MM.1S (cell line): Measurements from ENCODE around the gene UBE2U.

ENCODE experiments used
- DNase-seq: peaks from one replicate; pipeline ENCODE4 v3.0.0-alpha.2; 2015
- H2AFZ ChIP-seq: fragments of 300-600 bp; sonication (generic); 2 replicates; pipeline ENCODE4 v1.6.0; 2016; ENCODE audit warnings: antibody characterized with exemption, low read length
- H3F3A ChIP-seq: fragments of 300-600 bp; sonication (generic); 2 replicates; pipeline ENCODE4 v1.6.1; 2016; ENCODE audit warnings: mild to moderate bottlenecking, antibody characterized with exemption, low read length, moderate library complexity, mixed read lengths; ENCODE audit not compliant: insufficient read depth
- H3K27ac ChIP-seq: fragments of 300-600 bp; sonication (generic); 2 replicates; pipeline ENCODE4 v1.5.1; 2016; ENCODE audit warnings: mild to moderate bottlenecking, low read length
- H3K27me3 ChIP-seq: fragments of 300-600 bp; sonication (generic); replicated peaks from 2 replicates; pipeline ENCODE4 v1.6.0; 2016; ENCODE audit warnings: low read length; ENCODE audit not compliant: insufficient read depth
- H3K36me3 ChIP-seq: fragments of 300-600 bp; sonication (generic); replicated peaks from 2 replicates; pipeline ENCODE4 v1.6.1; 2016; ENCODE audit warnings: mild to moderate bottlenecking, low read length, mixed read lengths; ENCODE audit not compliant: insufficient read depth
- H3K4me1 ChIP-seq: fragments of 300-600 bp; sonication (generic); 2 replicates; pipeline ENCODE4 v1.6.1; 2016; ENCODE audit warnings: low read length, mixed read lengths
- H3K4me2 ChIP-seq: fragments of 300-600 bp; sonication (generic); 2 replicates; pipeline ENCODE4 v1.6.0; 2016; ENCODE audit warnings: low read depth, low read length
- H3K4me3 ChIP-seq: fragments of 300-600 bp; sonication (generic); 2 replicates; pipeline ENCODE4 v1.5.1; 2016; ENCODE audit warnings: low read length, mixed read lengths
- H3K79me2 ChIP-seq: fragments of 300-600 bp; sonication (generic); 2 replicates; pipeline ENCODE4 v1.6.1; 2016; ENCODE audit warnings: mixed run types, low read length, mixed read lengths
- H3K9ac ChIP-seq: fragments of 300-600 bp; sonication (generic); 2 replicates; pipeline ENCODE4 v1.6.1; 2016; ENCODE audit warnings: low read length, mixed read lengths
- H3K9me2 ChIP-seq: fragments of 300-600 bp; sonication (generic); replicated peaks from 2 replicates; pipeline ENCODE4 v1.6.1; 2016; ENCODE audit warnings: mild to moderate bottlenecking, low read length, mixed read lengths; ENCODE audit not compliant: insufficient read depth
- H3K9me3 ChIP-seq: fragments of 300-600 bp; sonication (generic); replicated peaks from 2 replicates; pipeline ENCODE4 v1.6.1; 2016; ENCODE audit warnings: mild to moderate bottlenecking, low read length, mixed read lengths; ENCODE audit not compliant: insufficient read depth
- H4K20me1 ChIP-seq: fragments of 300-600 bp; sonication (generic); 2 replicates; pipeline ENCODE4 v1.6.1; 2016; ENCODE audit warnings: mild to moderate bottlenecking, low read length, moderate library complexity, mixed read lengths; ENCODE audit not compliant: insufficient read depth
- CTCF ChIP-seq: fragments of 300-600 bp; sonication (generic); IDR thresholded peaks from 2 replicates; pipeline ENCODE4 v1.5.1; 2016; ENCODE audit warnings: antibody characterized with exemption, low read length, mixed read lengths
- EZH2 ChIP-seq: fragments of 300-600 bp; sonication (generic); optimal IDR thresholded peaks from 2 replicates; pipeline ENCODE3; 2017; ENCODE audit warnings: low read depth, mild to moderate bottlenecking, antibody characterized with exemption, low read length, mixed read lengths
- EZH2phosphoT487 ChIP-seq: fragments of 300-600 bp; sonication (generic); IDR thresholded peaks from 2 replicates; pipeline ENCODE4 v1.6.1; 2018; ENCODE audit warnings: antibody characterized with exemption, low read length

Gene UBE2U

GRCh38 chr1:64234714-64235113 is 31.3 kb downstream of the UBE2U start:
- Histone ChIP-seq H3F3A (no peaks in the 10 kb centered on the region), H3K4me3 (no peak overlapping the region), H3K79me2 (no peaks in the 10 kb centered on the region), H2AFZ (no peak overlapping the region), H3K9ac (no peak overlapping the region), H3K4me1 (no peaks in the 10 kb centered on the region), H3K27me3 (no peaks in the 10 kb centered on the region), H3K36me3 (no peaks in the 10 kb centered on the region), H3K4me2 (no peak overlapping the region), H4K20me1 (no peaks in the 10 kb centered on the region), H3K27ac (no peak overlapping the region), H3K9me2 (no peaks in the 10 kb centered on the region), H3K9me3 (no peaks in the 10 kb centered on the region)
- no peak for DNase-seq
- TF ChIP-seq EZH2 (no peak), CTCF (no peak), EZH2phosphoT487 (no peak)

GRCh38 chr1:64235181-64235580 is 31.8 kb downstream of the UBE2U start:
- DNase-seq: no peak
- H3K27ac ChIP-seq: no peak overlapping the region
- H3K4me2 ChIP-seq: no peak overlapping the region
- no peaks in the 10 kb centered on the region for H3F3A ChIP-seq
- no peaks in the 10 kb centered on the region for H3K36me3 ChIP-seq
- TF ChIP-seq CTCF (no peak), EZH2phosphoT487 (no peak), EZH2 (no peak)
- H3K27me3 ChIP-seq: no peaks in the 10 kb centered on the region
- H3K9ac ChIP-seq: no peak overlapping the region
- H4K20me1 ChIP-seq: no peaks in the 10 kb centered on the region
- H3K79me2 ChIP-seq: no peaks in the 10 kb centered on the region
- H3K9me3 ChIP-seq: no peaks in the 10 kb centered on the region
- H3K9me2 ChIP-seq: no peaks in the 10 kb centered on the region
- no peaks in the 10 kb centered on the region for H3K4me1 ChIP-seq
- no peak overlapping the region for H3K4me3 ChIP-seq
- no peak overlapping the region for H2AFZ ChIP-seq

GRCh38 chr1:64235910-64236309 is 32.5 kb downstream of the UBE2U start:
- Histone ChIP-seq H3K4me2 (no peak overlapping the region), H2AFZ (no peak overlapping the region), H3K9me3 (no peaks in the 10 kb centered on the region), H3K9me2 (no peaks in the 10 kb centered on the region), H3K27ac (no peak overlapping the region), H3K79me2 (no peaks in the 10 kb centered on the region), H3K36me3 (no peaks in the 10 kb centered on the region), H3K4me1 (no peaks in the 10 kb centered on the region), H3F3A (no peaks in the 10 kb centered on the region), H3K9ac (no peak overlapping the region), H4K20me1 (no peaks in the 10 kb centered on the region), H3K4me3 (no peak overlapping the region), H3K27me3 (no peaks in the 10 kb centered on the region)
- TF ChIP-seq EZH2phosphoT487 (no peak), EZH2 (no peak), CTCF (no peak)
- no peak for DNase-seq
